Body of pancreas (tissue), 4 donors: ENCODE data around the gene COL15A1.

Experiments used
- POLR2A ChIP-seq, 3 donors: fragments of 450-650 bp; IDR thresholded peaks; one replicate each; pipeline ENCODE4 v1.6.1; 2016; ENCODE audit warnings: antibody characterized with exemption in 3 of 3, mild to moderate bottlenecking in 2 of 3
- TF ChIP-seq, protein P1 (sequence below), 7 experiments: fragments of 450-650 bp in 4 of 7; fragments of 200-600 bp in 3 of 7; sonication (generic) in 3 of 7; IDR thresholded peaks; one replicate each; pipeline ENCODE4 v1.5.1; 2016 to 2019; ENCODE audit warnings: antibody characterized with exemption in 7 of 7

DNA sequence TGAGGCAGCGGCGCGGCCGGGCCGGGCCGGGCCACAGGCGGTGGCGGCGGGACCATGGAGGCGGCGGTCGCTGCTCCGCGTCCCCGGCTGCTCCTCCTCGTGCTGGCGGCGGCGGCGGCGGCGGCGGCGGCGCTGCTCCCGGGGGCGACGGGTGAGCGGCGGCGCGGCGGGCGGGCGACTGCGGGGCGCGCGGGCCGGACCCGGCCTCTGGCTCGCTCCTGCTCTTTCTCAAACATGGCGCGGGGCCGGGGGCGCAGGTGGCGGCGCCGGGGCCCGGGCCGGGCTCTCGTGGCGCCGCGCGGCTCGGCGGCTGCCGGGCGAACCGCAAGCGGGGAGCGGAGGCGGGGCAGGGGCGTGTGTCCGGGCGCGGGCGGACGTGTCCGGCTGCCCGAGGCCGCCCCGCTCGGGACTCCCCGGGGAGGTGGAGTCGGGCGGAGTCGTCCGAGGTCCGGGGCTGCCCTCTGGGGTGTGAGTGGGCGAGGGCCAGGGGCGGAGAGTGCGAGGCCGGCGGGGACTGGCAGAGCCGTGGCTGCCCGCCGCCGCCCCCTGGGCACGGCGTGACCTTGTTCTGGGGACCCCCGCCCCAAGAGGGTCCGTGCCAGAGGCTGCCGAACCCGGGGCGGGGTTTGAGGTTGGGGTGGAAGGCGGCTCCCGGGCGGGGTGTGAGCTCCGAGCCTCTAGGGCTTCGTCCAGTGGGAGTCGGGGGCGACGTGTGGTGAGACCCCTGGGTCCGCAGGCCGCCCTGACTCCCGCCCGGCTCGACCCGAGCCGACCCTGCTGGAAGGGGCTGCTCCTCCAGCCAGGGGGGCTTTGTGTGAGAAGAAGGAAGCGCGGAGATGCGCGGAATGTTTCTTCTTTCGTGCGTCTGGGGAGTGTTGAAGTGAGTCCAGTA is 161.7 kb downstream of the COL15A1 start:
- TF ChIP-seq POLR2A (IDR thresholded peaks at IDR 0.05) = peak in 2 of 3 donors; percentile 36 to 38
- TF ChIP-seq, protein P1, sequence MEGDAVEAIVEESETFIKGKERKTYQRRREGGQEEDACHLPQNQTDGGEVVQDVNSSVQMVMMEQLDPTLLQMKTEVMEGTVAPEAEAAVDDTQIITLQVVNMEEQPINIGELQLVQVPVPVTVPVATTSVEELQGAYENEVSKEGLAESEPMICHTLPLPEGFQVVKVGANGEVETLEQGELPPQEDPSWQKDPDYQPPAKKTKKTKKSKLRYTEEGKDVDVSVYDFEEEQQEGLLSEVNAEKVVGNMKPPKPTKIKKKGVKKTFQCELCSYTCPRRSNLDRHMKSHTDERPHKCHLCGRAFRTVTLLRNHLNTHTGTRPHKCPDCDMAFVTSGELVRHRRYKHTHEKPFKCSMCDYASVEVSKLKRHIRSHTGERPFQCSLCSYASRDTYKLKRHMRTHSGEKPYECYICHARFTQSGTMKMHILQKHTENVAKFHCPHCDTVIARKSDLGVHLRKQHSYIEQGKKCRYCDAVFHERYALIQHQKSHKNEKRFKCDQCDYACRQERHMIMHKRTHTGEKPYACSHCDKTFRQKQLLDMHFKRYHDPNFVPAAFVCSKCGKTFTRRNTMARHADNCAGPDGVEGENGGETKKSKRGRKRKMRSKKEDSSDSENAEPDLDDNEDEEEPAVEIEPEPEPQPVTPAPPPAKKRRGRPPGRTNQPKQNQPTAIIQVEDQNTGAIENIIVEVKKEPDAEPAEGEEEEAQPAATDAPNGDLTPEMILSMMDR (IDR thresholded peaks at IDR 0.05) = peak in 2 of 7 experiments; percentile 21 to 26
